SK-N-MC (cell line): ENCODE results near the gene LRCH1.

Experiments
- EZH2 ChIP-seq: fragments of 200-600 bp; sonication (generic); IDR thresholded peaks from one replicate; pipeline ENCODE4 v1.6.1; 2017; ENCODE audit warnings: antibody characterized with exemption
- POLR2AphosphoS5 ChIP-seq: IDR thresholded peaks from 2 replicates; pipeline ENCODE4 v1.6.1; 2012; ENCODE audit warnings: mild to moderate bottlenecking, low read depth, low read length, borderline replicate concordance

DNA sequence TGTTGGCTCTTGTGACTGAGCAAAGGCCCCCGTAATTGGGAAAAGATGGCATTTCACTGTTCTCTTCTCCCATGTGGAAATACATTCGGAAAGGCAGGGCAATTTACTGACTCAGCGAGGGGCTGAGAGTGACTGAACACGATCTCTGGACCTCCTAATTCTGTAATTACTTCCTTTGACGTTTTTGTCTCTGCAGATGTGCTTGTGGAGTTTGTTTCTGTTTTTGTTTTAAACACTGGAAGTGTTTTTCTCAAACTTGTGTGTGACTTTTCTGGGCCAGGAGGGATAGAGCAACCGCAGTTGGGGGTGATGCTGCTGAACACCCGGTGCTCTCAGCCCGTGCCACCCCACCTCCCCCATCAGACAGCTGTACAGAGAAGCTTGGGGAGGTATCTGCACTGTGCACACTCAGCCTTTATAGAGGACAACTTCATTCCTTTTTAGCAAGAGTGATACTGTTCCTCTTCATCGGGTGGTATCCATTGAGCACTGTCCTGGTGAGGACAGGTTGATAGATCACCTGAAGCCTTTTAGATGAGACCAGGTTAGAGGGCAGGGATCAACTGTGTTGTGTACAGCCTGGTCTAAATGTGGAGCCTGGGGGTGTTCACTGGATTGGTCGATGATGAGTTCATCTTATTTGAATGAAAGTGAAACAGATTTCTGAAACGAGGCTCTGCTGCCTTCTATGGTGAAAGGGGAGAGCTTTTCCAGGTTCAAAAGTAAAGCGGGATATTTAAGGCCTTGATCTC is 126.6 kb downstream of the LRCH1 start:
- no peak for TF ChIP-seq POLR2AphosphoS5
- TF ChIP-seq EZH2: no peak
